ENCODE results near the gene ANTXR1. TPM values are rescaled to one million over a fixed set of nuclear protein-coding genes. Genes with fewer than 3 reads are reported as not detected.

The ANTXR1 gene
- total RNA-seq, 1 experiment from 2014 or later, result 0.27 TPM

DNA sequence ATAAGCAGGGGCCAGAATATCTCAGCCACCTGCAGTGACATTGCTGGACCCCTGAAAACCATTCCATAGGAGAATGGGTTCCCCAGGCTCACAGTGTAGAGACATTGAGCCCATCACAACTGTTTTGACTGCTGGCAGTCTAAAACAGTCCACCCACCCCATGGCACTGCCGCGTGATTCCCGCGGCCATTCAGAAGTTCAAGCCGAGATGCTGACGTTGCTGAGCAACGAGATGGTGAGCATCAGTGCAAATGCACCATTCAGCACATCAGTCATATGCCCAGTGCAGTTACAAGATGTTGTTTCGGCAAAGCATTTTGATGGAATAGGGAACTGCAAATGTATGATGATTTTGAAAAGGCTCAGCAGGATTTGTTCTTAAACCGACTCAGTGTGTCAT is 234.6 kb downstream of the ANTXR1 start:
- Mint-ChIP-seq H3K36me3 (ENCODE audit: insufficient read depth, unreplicated experiment) (no peaks in the 10 kb centered on the region), H3K9me3 (ENCODE audit: unreplicated experiment) (no peaks in the 10 kb centered on the region), H3K4me1 (ENCODE audit: low read depth, unreplicated experiment) (no peaks in the 10 kb centered on the region), H3K27me3 (ENCODE audit: insufficient read depth, unreplicated experiment) (peaks cover 17% of the 10 kb centered on the region), H3K27ac (ENCODE audit: unreplicated experiment) (no peak overlapping the region), H3K4me3 (ENCODE audit: unreplicated experiment) (no peak overlapping the region)
- DNase-seq, result no peak
- TF ChIP-seq, protein P1, sequence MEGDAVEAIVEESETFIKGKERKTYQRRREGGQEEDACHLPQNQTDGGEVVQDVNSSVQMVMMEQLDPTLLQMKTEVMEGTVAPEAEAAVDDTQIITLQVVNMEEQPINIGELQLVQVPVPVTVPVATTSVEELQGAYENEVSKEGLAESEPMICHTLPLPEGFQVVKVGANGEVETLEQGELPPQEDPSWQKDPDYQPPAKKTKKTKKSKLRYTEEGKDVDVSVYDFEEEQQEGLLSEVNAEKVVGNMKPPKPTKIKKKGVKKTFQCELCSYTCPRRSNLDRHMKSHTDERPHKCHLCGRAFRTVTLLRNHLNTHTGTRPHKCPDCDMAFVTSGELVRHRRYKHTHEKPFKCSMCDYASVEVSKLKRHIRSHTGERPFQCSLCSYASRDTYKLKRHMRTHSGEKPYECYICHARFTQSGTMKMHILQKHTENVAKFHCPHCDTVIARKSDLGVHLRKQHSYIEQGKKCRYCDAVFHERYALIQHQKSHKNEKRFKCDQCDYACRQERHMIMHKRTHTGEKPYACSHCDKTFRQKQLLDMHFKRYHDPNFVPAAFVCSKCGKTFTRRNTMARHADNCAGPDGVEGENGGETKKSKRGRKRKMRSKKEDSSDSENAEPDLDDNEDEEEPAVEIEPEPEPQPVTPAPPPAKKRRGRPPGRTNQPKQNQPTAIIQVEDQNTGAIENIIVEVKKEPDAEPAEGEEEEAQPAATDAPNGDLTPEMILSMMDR (IDR thresholded peaks at IDR 0.05; ENCODE audit: insufficient read depth in 1 of 2, low read depth in 1 of 2, low read length in 1 of 2, severe bottlenecking in 1 of 2, unreplicated experiment in 1 of 2), result no peak
- CTCF ChIA-PET, result no interaction called here
- Histone ChIP-seq H3K9me3 (no peaks in the 10 kb centered on the region), H3K36me3 (ENCODE audit: control insufficient read depth, insufficient read depth, low read length) (no peaks in the 10 kb centered on the region), H3K4me1 (no peaks in the 10 kb centered on the region), H3K27me3 (replicated peaks; ENCODE audit: control insufficient read depth, insufficient read depth, low read length) (peaks cover 1% of the 10 kb centered on the region), H3K4me3 (ENCODE audit: low read depth, low read length) (no peak overlapping the region)
- POLR2A ChIA-PET, result no interaction called here
- no TSS peak for BruUV-seq (replicated peaks)
- intact Hi-C loops (cut with micrococcal nuclease; ENCODE audit: unreplicated experiment), result no loop called here

DNA sequence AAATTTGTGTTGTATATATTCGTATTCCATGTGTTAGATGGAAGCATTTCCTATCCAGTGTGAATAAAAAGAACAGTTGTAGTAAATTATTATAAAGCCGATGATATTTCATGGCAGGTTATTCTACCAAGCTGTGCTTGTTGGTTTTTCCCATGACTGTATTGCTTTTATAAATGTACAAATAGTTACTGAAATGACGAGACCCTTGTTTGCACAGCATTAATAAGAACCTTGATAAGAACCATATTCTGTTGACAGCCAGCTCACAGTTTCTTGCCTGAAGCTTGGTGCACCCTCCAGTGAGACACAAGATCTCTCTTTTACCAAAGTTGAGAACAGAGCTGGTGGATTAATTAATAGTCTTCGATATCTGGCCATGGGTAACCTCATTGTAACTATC is 235.3 kb downstream of the ANTXR1 start:
- no TSS peak for BruUV-seq (replicated peaks)
- no peaks in the 10 kb centered on the region; the same call in 1 of the 2 replicates for H3K9me3 ChIP-seq
- no peaks in the 10 kb centered on the region for H3K36me3 ChIP-seq (ENCODE audit: control insufficient read depth, insufficient read depth, low read length)
- no peak overlapping the region for H3K4me3 Mint-ChIP-seq (ENCODE audit: unreplicated experiment)
- TF ChIP-seq, protein P1 (IDR thresholded peaks at IDR 0.05; ENCODE audit: insufficient read depth in 1 of 2, low read depth in 1 of 2, low read length in 1 of 2, severe bottlenecking in 1 of 2, unreplicated experiment in 1 of 2), result no peak
- peaks cover 1% of the 10 kb centered on the region for H3K27me3 ChIP-seq (replicated peaks; ENCODE audit: control insufficient read depth, insufficient read depth, low read length)
- no peaks in the 10 kb centered on the region for H3K36me3 Mint-ChIP-seq (ENCODE audit: insufficient read depth, unreplicated experiment)
- CTCF ChIA-PET, result no interaction called here
- no peaks in the 10 kb centered on the region for H3K9me3 Mint-ChIP-seq (ENCODE audit: unreplicated experiment)
- no peak overlapping the region for H3K27ac Mint-ChIP-seq (ENCODE audit: unreplicated experiment)
- H3K4me3 ChIP-seq (ENCODE audit: low read depth, low read length), result no peak overlapping the region
- POLR2A ChIA-PET, result no interaction called here
- intact Hi-C loops (cut with micrococcal nuclease; ENCODE audit: unreplicated experiment), result no loop called here
- H3K4me1 Mint-ChIP-seq (ENCODE audit: low read depth, unreplicated experiment), result no peaks in the 10 kb centered on the region
- no peaks in the 10 kb centered on the region for H3K4me1 ChIP-seq
- H3K27me3 Mint-ChIP-seq (ENCODE audit: insufficient read depth, unreplicated experiment), result peaks cover 18% of the 10 kb centered on the region
- DNase-seq, result no peak

DNA sequence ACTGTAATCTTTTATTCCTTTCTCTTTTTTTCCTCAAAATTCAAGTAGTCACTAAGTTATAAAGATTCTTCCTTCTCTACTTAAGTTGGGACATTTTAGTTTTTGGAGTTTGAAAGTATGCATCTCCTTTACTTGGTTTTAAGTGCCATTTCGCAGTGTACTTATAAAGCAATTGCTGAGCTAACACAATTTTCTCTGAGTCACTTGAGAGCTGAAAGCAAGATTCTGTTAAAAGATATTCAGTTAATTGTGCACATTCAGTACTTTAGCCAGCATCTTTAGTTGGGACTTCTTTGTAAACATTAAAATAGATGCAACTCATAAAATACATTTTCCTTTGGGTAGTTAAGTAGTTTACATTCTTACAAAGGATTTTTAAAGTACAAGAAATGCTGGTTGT is 238.0 kb downstream of the ANTXR1 start:
- DNase-seq, result no peak
- peaks cover 12% of the 10 kb centered on the region for H3K27me3 Mint-ChIP-seq (ENCODE audit: insufficient read depth, unreplicated experiment)
- H3K36me3 Mint-ChIP-seq (ENCODE audit: insufficient read depth, unreplicated experiment), result no peaks in the 10 kb centered on the region
- TF ChIP-seq, protein P1 (IDR thresholded peaks at IDR 0.05; ENCODE audit: insufficient read depth in 1 of 2, low read depth in 1 of 2, low read length in 1 of 2, severe bottlenecking in 1 of 2, unreplicated experiment in 1 of 2), result no peak
- Histone ChIP-seq H3K4me3 (ENCODE audit: low read depth, low read length) (no peak overlapping the region), H3K9me3 (no peaks in the 10 kb centered on the region; the same call in 1 of the 2 replicates), H3K27me3 (replicated peaks; ENCODE audit: control insufficient read depth, insufficient read depth, low read length) (peaks cover 1% of the 10 kb centered on the region; the same call in 1 of the 2 replicates), H3K36me3 (ENCODE audit: control insufficient read depth, insufficient read depth, low read length) (no peaks in the 10 kb centered on the region), H3K4me1 (no peaks in the 10 kb centered on the region)
- no peak overlapping the region for H3K27ac Mint-ChIP-seq (ENCODE audit: unreplicated experiment)
- H3K9me3 Mint-ChIP-seq (ENCODE audit: unreplicated experiment), result no peaks in the 10 kb centered on the region
- intact Hi-C loops (cut with micrococcal nuclease; ENCODE audit: unreplicated experiment), result no loop called here
- ChIA-PET POLR2A (no interaction called here), CTCF (no interaction called here)
- H3K4me1 Mint-ChIP-seq (ENCODE audit: low read depth, unreplicated experiment), result no peaks in the 10 kb centered on the region
- H3K4me3 Mint-ChIP-seq (ENCODE audit: unreplicated experiment), result no peak overlapping the region
- no TSS peak for BruUV-seq (replicated peaks)

Data from Caco-2 (cell line).